ENCODE measurements around the gene GALNT9.

- TF ChIP-seq CTCF (IDR thresholded peaks at IDR 0.05; ENCODE audit: poor library complexity), result no peak
- TF ChIP-seq EZH2 (IDR thresholded peaks at IDR 0.05; ENCODE audit: borderline replicate concordance), result no peak
- no peak for TF ChIP-seq EZH2phosphoT487 (IDR thresholded peaks at IDR 0.05; ENCODE audit: low read depth, severe bottlenecking, unreplicated experiment)
Measured at GRCh38 chr12:132272711-132273110, 56.7 kb downstream of the GALNT9 start.

All from hepatocyte (in vitro differentiated cells).